GM23338 (cell line): ENCODE measurements around the gene PER3. TPM values are rescaled to one million over a fixed set of nuclear protein-coding genes. Genes with fewer than 3 reads are reported as not detected.

ENCODE experiments used
- ATAC-seq: fragments of 200-7000 bp; cut with Tn5 transposase; 3 replicates; pipeline ENCODE4 v1.9.1; 2020
- DNase-seq: peaks from one replicate; pipeline ENCODE4 v3.0.0-alpha.2; 2015; ENCODE audit warnings: low spot score
- H2AFZ ChIP-seq: fragments of 200-600 bp; sonication (generic); 2 replicates; pipeline ENCODE4 v1.8.0; 2016; ENCODE audit warnings: antibody characterized with exemption, mild to moderate bottlenecking, moderate library complexity
- H3F3A ChIP-seq: fragments of 200-600 bp; sonication (generic); replicated peaks from 2 replicates; pipeline ENCODE4 v1.8.0; 2017; ENCODE audit warnings: antibody characterized with exemption, mixed run types, low read depth
- H3K27ac ChIP-seq: fragments of 200-600 bp; sonication (generic); 2 replicates; pipeline ENCODE4 v1.6.1; 2016; ENCODE audit warnings: low read depth
- H3K27me3 ChIP-seq: fragments of 200-600 bp; sonication (generic); 2 replicates; pipeline ENCODE4 v1.8.0; 2016; ENCODE audit warnings: mild to moderate bottlenecking, mixed run types, moderate library complexity; ENCODE audit not compliant: insufficient read depth
- H3K36me3 ChIP-seq: fragments of 200-600 bp; sonication (generic); 2 replicates; pipeline ENCODE4 v1.8.0; 2016; ENCODE audit warnings: mild to moderate bottlenecking; ENCODE audit not compliant: insufficient read depth
- H3K4me1 ChIP-seq: fragments of 200-600 bp; sonication (generic); 2 replicates; pipeline ENCODE4 v1.8.0; 2016; ENCODE audit warnings: mild to moderate bottlenecking, moderate library complexity; ENCODE audit not compliant: insufficient read depth
- H3K4me2 ChIP-seq: fragments of 200-600 bp; sonication (generic); 2 replicates; pipeline ENCODE4 v1.7.1; 2017; ENCODE audit warnings: mixed run types
- H3K4me3 ChIP-seq: fragments of 200-600 bp; sonication (generic); 2 replicates; pipeline ENCODE4 v1.6.1; 2016; ENCODE audit warnings: mixed run types
- H3K79me2 ChIP-seq: fragments of 200-600 bp; sonication (generic); replicated peaks from 2 replicates; pipeline ENCODE4 v1.8.0; 2017; ENCODE audit warnings: mild to moderate bottlenecking; ENCODE audit not compliant: insufficient read depth
- H3K9me2 ChIP-seq: fragments of 200-600 bp; sonication (generic); 2 replicates; pipeline ENCODE4 v1.8.0; 2017; ENCODE audit not compliant: insufficient read depth
- H4K20me1 ChIP-seq: fragments of 200-600 bp; sonication (generic); replicated peaks from 2 replicates; pipeline ENCODE4 v1.8.0; 2017; ENCODE audit warnings: mild to moderate bottlenecking; ENCODE audit not compliant: insufficient read depth
- H3K27ac Mint-ChIP-seq: 2 replicates; pipeline ENCODE4 v1.8.0; 2020; ENCODE audit warnings: inconsistent platforms, mild to moderate bottlenecking, moderate library complexity, mixed read lengths
- H3K27me3 Mint-ChIP-seq: 3 replicates; pipeline ENCODE4 v1.8.0; 2022; ENCODE audit warnings: low read depth, mild to moderate bottlenecking, moderate library complexity, mixed read lengths, inconsistent platforms; ENCODE audit not compliant: insufficient read depth, poor library complexity
- H3K36me3 Mint-ChIP-seq: 3 replicates; pipeline ENCODE4 v1.8.0; 2021; ENCODE audit warnings: low read depth, mild to moderate bottlenecking, inconsistent platforms, moderate library complexity, mixed read lengths
- H3K4me1 Mint-ChIP-seq: 3 replicates; pipeline ENCODE4 v1.8.0; 2020; ENCODE audit warnings: mild to moderate bottlenecking, inconsistent platforms, mixed read lengths
- H3K4me3 Mint-ChIP-seq: 3 replicates; pipeline ENCODE4 v1.8.0; 2021; ENCODE audit warnings: moderate library complexity, mild to moderate bottlenecking, inconsistent platforms, mixed read lengths
- H3K9me3 Mint-ChIP-seq: 3 replicates; pipeline ENCODE4 v1.8.0; 2020; ENCODE audit warnings: moderate library complexity, mild to moderate bottlenecking, inconsistent platforms, mixed read lengths
- CREB1 ChIP-seq: fragments of 250-450 bp; sonication (Bioruptor Pico); IDR thresholded peaks from 2 replicates; pipeline ENCODE4 v1.5.0; 2020; ENCODE audit warnings: low read depth, mild to moderate bottlenecking, moderate library complexity
- CTCF ChIP-seq, 2 experiments: fragments of 200-600 bp in 1 of 2; sonication (generic) in 1 of 2; conservative IDR thresholded peaks; 2 replicates each; pipeline versions ENCODE4 v1.5.1 to v1.6.1; 2016 to 2017; ENCODE audit warnings: antibody characterized with exemption in 2 of 2, low read depth in 2 of 2, mild to moderate bottlenecking in 2 of 2, moderate library complexity in 1 of 2
- ETS1 ChIP-seq: IDR thresholded peaks from 2 replicates; pipeline ENCODE4 v1.6.1; 2016; ENCODE audit warnings: antibody characterized with exemption
- JUNB ChIP-seq: IDR thresholded peaks from one replicate; pipeline ENCODE4 v1.6.1; 2016; ENCODE audit warnings: antibody characterized with exemption; ENCODE audit not compliant: unreplicated experiment
- POLR2AphosphoS5 ChIP-seq: IDR thresholded peaks from 2 replicates; pipeline ENCODE4 v1.6.1; 2016; ENCODE audit warnings: antibody characterized with exemption, low read depth
- REST ChIP-seq: IDR thresholded peaks from one replicate; pipeline ENCODE4 v1.6.1; 2018; ENCODE audit warnings: antibody characterized with exemption; ENCODE audit not compliant: unreplicated experiment
- STAT1 ChIP-seq: IDR thresholded peaks from one replicate; pipeline ENCODE4 v1.6.1; 2016; ENCODE audit warnings: antibody characterized with exemption; ENCODE audit not compliant: unreplicated experiment
- ZNF114 ChIP-seq: fragments of 250-450 bp; sonication (Bioruptor Pico); IDR thresholded peaks from 2 replicates; pipeline ENCODE4 v1.5.0; 2020; ENCODE audit warnings: mild to moderate bottlenecking, moderate library complexity
- ZNF462 ChIP-seq: fragments of 250-450 bp; sonication (Bioruptor Pico); IDR thresholded peaks from 2 replicates; pipeline ENCODE4 v1.5.0; 2020; ENCODE audit warnings: mild to moderate bottlenecking, moderate library complexity
- polyA plus RNA-seq: library from polyadenylated mRNA; unstranded; fragments of >200 nt; fragmentation: Nextera tagmentation; extraction: Ambion mirVana; gene quantifications from 2 replicates; pipeline ENCODE4 v1.2.1, GENCODE V29; 2016
- total RNA-seq: library from RNA; depleted of rRNA; stranded (reverse); fragments of >200 nt; shearing (Covaris generic); gene quantifications from 2 replicates; pipeline ENCODE4 v1.2.3, GENCODE V29; 2014

PER3 gene
- total and polyA plus RNA-seq, 2 experiments from 2014 or later = 6.1 to 16.4 TPM

GRCh38 chr1:7781501-7781900 is 2.6 kb upstream of the PER3 start (continued):
- no peak for TF ChIP-seq ETS1
- TF ChIP-seq CREB1 (CRISPR knock-in tag) = no peak
- TF ChIP-seq REST = no peak
- no peak for TF ChIP-seq ZNF114
- no peak for TF ChIP-seq POLR2AphosphoS5
- no peak for TF ChIP-seq STAT1
- TF ChIP-seq JUNB = no peak

GRCh38 chr1:7781923-7782495 is 2.1 kb upstream of the PER3 start:
- ATAC-seq = no peak
- no peak for TF ChIP-seq ZNF462
- TF ChIP-seq CTCF (conservative IDR thresholded peaks at IDR 0.05; ENCODE audit: low read depth in 2 of 2) = no peak
- TF ChIP-seq STAT1 = no peak
- no peak for TF ChIP-seq JUNB

More at GRCh38 chr1:7781923-7782495, 2.1 kb upstream of the PER3 start:
- Mint-ChIP-seq H3K27me3 (peaks cover 15% of the 10 kb centered on the region), H3K4me3 (no peak overlapping the region; the same call in 2 of the 3 replicates), H3K36me3 (peaks cover 57% of the 10 kb centered on the region), H3K4me1 (no peaks in the 10 kb centered on the region), H3K27ac (no peak overlapping the region), H3K9me3 (peaks cover 7% of the 10 kb centered on the region; the same call in 2 of the 3 replicates)
- Histone ChIP-seq H3K4me3 (no peak overlapping the region), H3F3A (no peaks in the 10 kb centered on the region), H3K4me1 (0 out of 2 replicates have a peak, but pooled peaks cover 4% of the 10 kb centered on the region), H3K27me3 (peaks cover 9% of the 10 kb centered on the region), H3K4me2 (no peak overlapping the region), H3K79me2 (no peaks in the 10 kb centered on the region), H3K27ac (no peak overlapping the region), H3K9me2 (no peaks in the 10 kb centered on the region; the same call in 1 of the 2 replicates), H4K20me1 (no peaks in the 10 kb centered on the region; the same call in none of the 2 replicates), H2AFZ (no peak overlapping the region), H3K36me3 (peaks cover 32% of the 10 kb centered on the region)
- DNase-seq = no peak
